NCI-H146 (cell line): ENCODE results near the gene TRIP4.
A peak's percentile ranks its signal among the peaks of the same experiment; 100 is the strongest.
"Not testable (repeated sequence)": the region's sequence is repeated elsewhere in the genome, so short reads cannot be mapped to it uniquely, and the experiment has no call there.

Experiments used
- DNase-seq: peaks from one replicate; lab custom pipeline; 2025; lab: John Stamatoyannopoulos, UW

Gene TRIP4

DNA sequence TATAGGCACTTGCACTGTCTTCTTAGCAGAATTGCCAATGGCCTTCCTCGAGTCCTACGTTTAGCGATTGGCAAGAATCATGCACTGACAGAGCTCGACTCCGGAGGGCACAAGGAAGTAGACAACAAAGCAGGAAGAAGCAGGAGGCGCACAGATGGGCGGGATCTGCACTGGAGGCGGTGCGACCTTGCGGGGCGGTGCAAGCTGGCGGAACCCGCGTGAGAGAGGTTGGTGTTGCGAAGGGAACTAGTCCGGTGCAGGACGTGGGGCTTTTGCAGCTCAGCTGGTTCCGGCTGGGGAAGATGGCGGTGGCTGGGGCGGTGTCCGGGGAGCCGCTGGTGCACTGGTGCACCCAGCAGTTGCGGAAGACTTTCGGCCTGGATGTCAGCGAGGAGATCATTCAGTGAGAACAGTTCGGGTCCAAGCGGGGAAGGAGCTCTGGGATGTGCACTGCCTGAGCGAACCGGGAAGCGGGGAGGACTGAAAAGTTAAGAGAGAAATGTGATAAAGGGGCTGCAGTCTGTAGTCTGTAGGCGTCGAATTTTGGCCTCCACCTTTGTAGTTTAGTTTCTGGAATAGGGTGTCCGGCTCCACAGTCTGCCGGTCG is at the start of gene TRIP4:
TSS of gene TRIP4 (plus strand) at position 275 of the 607 bp plus-strand sequence. CDS start at position 303, 28 bp downstream.
- peak; percentile 93 for DNase-seq

DNA sequence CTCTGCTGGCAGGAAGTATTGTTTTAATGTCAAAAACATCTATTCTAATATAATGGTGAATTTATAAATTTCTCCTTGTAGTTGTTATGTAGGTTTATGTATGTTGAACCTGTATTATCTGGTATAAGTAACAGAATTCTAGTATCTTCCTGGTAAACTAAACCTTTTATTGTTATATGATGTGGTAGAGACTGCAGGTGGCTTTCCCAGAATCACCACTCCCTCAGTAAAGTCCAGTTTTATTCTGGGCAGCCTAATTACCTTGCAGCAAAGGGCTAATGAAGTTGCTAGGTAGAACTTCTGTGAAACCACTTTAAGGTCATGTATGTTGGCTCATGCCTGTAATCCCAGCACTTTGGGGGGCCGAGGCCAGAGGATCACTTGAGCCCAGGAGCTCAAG is 47.3 kb upstream of the TRIP4 start:
- DNase-seq = no peak

DNA sequence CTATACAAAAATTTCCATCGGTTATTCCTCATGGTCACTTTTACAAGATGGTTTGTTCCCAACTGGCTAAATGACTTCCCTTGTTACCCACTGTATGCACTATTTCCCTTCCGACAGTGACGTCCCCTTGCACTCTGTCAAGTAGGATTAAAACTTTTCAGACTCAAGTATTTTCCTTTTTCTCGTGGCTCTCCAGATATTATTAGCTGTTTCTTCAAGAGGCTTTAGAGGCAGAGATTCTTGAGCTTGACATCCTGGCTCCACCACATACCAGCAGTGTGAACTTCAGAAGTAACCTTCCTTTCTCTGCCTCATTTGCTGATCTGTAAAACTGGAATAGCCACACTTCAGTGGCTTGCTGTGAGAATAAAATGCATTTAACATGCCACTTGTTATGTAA is 45.7 kb upstream of the TRIP4 start:
- DNase-seq = no peak

DNA sequence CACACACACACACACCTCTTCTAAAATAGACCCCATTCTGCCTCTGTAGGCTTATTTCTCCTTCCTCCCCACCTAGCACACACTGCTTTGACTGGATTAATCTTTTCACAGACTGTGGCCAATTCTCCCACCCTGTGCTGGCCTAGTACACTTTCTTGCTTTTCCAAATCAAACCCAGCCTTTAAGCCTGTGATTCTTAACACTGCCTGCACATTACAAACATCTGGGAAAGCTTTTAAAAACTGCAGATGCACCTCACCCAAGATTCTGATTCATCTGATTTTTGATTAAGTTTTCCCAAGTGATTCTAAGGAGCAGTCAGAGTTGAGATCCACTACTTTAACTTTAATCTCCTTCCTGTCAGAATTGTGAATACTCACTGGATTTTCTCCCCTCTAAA is 44.4 kb upstream of the TRIP4 start:
- DNase-seq = no peak

DNA sequence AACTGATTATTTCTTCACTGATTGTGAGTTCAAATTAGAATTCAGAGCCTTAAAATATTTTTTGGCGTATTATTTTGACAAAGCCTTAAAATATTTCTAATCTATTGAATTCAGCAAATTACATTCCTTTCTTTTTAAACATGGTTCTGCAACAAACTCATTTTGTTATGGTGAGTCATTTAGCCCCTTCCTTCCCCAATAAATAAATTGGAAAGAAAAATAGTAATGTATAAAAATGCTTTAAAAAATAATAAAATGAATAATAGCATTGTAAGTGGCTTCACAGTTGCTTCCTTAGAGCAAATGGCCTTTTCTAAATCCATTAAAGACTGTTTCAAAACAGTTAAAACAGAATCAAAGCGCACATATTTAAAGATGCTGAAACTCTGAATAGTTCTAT is 43.8 kb upstream of the TRIP4 start:
- no peak for DNase-seq

DNA sequence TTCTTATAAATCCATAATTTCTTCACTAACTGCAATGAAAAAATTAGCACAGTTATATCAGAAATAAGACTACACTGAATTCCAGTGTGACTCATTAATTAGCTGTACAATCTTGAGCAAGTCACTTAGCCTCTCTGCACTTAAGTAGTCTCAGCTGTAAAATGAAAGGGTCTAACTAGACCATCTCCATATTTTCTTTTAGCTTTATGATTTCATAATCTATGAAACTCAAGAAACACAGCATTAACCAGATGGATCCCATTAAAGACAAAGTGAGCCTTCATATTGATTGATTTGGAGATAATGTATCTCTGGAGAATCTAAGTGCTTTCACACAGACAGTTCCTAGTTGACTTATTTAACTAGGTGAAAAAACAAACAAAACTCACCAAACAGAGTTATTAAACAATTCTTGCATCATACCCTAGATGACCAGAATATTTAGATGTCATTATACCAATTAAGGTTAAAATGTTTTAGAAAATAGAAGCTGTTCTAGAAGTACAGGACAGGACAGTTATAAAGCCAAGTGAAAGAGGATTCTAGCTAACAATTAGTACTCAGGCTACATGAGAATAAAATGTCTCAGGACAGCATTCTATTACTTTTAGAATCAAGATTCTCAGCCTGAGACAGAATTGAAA is 42.9 kb upstream of the TRIP4 start:
- peak; percentile 11 for DNase-seq

DNA sequence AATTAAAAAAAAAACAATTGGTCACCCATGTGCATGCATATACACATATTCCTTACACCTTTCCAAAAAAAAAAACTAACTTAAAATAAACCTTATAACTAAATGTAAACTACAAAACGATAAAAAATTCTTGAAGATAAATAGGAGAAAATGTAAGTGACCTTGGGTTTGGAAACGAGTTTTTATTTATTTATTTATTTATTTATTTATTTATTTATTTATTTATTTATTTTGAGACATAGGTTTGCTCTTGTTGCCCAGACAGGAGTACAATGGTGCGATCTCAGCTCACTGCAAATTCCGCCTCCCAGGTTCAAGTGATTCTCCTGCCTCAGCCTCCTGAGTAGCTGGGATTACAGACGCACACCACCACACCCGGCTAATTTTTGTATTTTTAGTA is 41.4 kb upstream of the TRIP4 start:
- not testable (repeated sequence) for DNase-seq

DNA sequence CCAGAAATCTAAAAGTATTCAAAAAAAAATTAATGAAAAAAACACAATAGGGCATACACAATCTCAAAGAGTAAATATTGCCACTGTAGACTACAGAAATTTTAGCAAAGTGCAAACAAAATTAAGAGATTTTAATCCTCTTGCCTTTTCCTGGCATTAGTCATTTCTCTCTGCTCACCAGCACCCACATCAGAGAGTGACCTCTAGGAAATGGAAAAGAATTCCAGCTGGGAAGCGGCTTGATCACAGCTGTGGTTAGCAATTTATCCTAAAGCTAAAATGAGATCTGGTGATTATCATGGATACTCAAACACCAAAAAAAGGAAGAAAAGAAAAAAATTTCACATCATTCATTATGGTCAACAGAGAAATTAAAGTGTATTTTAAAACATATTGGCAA is 39.2 kb upstream of the TRIP4 start:
- DNase-seq = no peak

DNA sequence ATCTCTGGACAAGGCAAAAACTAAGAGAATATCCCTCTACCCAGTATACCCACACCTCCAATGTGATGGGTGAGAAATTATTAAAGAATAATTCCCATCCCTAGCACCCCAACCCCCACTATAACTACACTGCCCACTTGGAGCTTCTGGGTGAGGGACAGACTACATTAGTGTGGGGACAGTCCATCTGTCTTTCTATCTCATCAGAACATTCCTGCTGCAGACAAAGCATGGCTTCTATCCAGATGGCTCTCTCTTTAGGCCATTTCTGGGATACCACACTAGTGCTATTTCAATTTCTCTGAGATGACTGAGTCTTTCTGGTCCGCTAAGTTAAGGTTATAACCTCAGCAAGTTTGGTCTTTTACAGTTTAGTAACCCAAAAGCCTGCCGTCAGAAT is 38.3 kb upstream of the TRIP4 start:
- DNase-seq = no peak

DNA sequence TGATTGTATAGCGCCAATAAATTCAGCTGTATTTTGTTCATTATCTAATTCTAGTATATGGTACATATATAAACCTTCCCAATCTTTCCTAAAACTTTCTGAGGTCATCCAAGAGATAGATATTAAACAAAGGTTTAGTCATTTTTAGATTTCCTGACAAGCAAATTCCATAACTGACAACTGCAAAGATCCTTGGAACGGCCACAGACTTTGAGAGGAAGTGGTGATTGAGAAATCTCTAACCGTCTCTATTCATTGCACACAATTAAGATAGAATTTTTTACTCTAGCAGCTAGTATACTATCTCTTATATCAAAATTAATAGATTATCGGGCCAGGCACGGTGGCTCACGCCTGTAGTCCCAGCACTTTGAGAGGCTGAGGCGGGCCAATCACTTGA is 36.4 kb upstream of the TRIP4 start:
- no peak for DNase-seq

DNA sequence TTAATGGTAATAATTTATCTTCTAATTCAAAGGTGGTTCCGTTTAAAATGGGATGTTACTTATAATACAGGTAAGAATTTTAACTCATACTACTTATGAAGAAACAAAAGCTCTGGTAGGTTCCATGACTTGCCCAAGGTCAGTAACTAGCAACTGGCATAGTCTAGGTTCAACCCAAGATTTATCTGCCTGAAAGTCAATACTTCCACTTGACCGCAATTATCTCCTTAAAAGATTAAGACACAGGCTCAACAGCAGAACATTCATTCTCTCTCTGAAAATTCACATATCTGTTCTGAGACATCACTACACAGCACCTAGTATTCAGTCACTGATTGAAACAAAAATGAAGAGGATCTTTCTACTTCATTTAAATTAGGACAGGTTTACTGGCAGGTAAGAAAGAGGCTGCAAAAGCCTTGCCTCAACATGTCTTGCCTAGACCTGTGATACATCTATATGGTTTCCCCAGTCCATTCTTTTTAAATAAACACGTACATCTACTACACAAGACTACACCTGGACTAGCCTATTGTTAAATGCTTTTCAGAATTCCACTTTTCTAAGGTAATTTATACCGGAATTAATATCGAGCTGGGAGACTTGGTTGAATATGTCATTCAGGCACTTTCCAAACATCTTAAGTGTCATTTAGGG is 32.8 kb upstream of the TRIP4 start:
- DNase-seq = no peak

DNA sequence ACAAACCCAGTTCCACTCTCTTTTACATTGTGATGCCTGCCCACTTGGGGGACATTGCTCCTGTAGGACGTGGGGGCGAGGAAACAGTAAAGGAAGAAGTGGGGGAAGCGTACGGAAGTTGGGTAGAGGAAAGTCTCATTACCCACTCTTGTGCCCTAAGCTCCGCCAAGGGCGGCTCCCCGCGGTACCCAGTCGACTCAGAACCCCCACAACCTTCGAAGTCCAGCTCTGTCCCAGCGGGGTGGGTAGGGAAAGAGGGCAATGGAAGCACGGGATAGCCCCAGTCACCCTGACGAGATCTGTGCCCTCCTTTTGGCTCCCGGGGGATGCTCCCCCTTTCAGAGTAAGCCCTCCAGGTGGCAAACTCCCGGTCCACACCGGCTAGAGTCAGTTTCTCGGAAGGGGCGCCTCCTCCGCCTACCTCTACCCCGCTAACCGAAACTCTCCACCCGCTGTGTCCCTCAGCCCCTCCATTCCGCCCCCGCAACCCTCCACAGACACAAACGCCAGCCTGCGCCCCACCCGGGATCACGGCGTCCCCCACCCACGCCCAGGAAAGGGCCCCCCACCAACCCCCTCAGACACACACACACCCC is 32.2 kb upstream of the TRIP4 start:
- peak; percentile 44 for DNase-seq

DNA sequence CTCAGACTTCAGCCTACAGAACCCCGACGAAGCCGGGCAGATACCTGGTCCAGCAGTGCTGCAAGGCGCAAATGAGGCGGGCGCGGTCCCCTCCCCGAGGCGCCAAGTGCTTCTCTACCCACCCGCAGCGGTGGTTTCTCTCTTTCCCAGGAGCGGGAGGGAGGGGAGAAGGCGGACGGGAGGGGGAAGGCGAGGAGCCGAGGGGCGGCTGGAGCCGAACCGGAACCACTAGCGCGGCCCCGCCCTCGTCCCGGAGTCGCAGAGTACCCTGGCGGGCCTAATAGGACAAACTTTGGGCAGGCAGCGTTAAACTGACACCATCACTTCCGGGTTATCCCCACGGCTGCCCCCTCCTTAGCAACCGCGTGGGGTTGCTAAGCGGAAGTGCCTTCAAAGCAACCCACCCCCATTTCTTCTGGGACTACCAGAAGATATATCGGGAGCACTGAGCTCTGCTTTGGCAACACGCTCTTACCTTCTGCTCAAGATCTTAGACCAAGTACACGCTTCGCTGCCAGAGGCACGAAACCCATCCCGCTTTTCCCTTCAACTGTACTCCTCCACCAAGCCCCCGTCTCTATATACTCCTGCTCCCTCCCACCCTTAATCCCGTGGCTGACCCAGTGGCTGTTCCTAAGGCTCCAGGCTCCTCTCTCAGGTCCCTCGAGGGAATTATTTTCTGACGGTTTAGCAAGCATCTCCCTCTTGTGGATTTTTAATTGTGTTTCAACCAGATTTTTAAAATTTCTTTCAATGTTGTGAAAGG is 31.5 kb upstream of the TRIP4 start, which contains the start of gene CSNK1G1:
TSS of gene CSNK1G1 (minus strand) at position 230 of the 766 bp plus-strand sequence. CDS start 55,674 bp downstream, outside the sequence.
- DNase-seq = peak; percentile 96

DNA sequence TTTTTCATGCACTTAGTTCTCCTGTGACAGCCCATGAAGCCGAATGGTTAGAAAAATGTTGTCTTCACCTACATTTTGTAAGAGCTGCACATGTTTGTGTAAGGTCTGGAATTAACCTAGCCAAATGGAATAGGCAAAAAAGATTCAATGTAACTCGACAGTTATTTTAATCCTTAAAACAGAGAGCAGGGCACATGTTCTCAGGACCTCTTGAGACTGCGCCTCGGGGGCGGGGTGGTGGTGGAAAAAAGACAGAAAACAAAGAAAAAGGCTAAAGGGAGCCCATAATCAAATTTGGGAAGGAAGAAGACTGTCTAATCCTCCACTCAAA is 31.0 kb upstream of the TRIP4 start:
- no peak for DNase-seq

DNA sequence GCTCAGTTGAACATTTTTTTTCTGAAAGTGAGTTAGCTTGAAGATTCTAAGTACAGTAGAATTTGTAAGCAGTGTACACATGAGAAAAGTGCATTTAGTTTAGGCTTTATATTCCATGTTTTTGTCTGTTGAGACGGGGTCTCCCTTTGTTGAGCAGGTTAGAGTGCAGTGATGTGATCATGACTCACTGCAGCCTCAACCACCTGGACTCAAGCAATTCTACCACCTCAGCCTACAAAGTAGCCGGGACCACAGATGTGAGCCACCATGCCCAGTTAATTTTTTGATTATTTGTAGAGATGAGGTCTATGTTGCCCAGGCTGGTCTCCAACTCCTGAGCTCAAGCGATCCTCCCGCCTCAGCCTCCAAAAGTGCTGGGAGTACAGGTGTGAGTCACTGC is 26.4 kb upstream of the TRIP4 start:
- DNase-seq = no peak

DNA sequence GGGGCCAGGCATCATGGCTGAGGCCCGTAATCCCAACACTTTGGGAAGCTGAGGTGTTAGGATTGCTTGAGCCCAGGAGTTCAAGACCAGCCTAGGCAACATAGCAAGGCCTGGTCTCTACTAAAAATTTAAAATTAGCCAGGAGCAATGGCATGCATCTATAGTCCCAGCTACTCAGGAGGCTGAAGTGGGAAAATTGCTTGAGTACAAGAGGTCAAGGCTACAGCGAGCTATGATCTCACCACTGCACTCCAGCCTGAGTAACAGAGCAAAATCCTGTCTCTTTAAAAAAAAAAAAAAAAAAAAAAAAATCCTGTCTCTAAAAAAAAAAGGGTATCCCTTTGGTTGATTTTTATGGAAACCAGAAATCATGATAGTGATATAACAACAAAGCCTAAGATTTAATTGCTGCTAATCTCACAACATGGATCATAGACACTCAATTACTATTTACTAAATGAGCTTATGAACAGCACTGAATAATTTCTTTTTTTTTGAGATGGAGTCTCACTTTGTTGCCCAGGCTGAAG is 18.5 kb upstream of the TRIP4 start:
- no peak for DNase-seq

DNA sequence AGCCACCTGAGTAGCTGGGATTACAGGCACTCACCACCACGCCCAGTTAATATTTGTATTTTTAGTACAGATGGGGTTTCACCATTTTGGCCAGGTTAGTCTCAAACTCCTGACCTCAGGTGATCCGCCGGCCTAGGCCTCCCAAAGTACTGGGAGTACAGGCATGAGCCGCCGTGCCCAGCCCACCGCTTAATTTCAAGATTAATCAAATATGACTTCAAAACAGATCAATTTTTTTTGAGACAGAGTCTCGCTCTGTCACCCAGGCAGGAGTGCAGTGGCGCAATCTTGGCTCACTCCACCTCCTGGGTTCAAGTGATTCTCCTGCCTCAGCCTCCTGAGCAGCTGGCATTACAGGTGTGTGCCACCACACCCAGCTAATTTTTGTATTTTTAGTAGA is 16.3 kb upstream of the TRIP4 start:
- not testable (repeated sequence) for DNase-seq

DNA sequence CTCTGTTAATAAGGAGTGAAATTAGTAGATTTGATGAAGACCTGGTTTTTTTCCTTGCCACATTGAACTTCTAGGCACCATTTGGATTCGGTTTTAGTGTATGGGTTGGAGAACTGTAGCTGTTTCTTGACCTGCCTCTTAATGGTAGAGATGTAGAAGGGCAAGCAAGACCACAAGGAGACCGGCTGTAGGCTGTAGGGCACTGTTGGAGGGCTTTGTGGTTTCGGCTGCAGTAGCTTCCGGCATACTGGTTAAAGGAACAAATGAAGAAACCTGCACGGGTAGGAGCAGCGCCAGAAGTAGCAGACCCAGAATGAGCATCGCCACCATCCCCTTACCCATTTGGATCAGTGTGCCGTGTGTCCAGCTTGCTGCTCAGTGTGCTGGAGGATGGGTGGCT is 14.3 kb upstream of the TRIP4 start:
- no peak for DNase-seq

DNA sequence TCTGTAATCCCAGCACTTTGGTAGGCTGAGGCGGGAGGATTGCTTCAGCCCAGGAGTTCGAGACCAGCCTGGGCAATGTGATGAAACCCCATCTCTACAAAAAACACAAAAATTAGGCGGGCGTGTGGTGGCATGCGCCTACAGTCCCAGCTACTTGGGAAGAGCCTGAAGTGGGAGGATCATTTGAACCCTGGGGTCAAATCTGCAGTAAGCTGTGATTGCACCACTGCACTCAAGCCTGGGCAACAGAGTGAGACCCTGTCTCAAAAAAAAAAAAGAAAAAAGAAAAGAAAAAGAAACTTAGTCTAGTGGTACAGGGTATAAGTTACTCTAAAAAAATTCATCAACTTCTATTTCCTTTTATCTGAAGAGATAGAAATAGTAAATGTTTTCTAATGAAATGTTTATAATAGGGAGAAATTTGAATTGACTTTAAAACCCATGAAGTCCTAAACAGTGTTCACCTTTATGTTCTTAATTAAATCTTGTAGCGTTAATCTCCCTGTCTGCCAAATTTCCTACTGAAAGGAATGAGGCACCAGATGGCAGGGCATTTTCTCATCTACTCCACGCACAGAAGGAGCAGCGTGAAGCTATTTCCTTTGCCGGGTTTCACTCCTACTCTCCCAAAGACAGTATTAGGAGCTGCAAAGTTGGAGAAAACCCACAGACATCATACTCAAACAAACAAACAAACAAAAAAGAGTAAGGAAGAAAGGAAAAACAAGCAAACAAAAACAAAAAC is 8.2 kb upstream of the TRIP4 start:
- DNase-seq = no peak

DNA sequence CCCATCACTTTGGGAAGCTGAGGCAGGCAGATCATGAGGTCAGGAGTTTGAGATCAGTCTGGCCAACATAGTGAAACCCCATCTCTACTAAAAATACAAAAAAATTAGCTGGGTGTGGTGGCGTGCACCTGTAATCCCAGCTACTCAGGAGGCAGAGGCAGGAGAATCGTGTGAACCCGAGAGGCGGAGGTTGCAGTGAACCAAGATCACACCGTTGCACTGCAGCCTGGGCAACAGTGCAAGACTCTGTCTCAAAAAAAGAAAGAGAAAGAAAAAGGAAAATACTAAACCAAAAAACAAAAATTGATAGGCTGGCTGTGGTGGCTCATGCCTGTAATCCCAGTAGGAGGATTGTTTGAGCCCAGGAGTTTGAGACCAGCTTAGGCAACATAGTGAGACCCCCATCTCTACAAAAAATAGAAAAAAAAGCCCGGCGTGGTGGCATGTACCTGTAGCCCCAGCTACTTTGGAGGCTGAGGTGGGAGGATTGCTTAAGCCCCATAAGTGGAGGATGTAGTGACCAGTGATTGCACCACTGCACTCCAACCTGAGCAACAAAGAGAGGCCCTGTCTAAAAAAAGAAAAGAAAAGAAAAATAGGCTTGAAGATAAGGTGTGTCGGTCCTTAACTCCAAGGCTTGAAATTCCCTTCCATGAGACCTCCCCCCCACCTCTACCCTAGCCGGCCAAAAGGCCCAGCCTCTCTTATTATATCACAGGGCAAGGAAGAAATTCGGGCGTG is 7.3 kb upstream of the TRIP4 start:
- not testable (repeated sequence) for DNase-seq
